Measurements from ENCODE around the gene AUTS2.

GRCh38 chr7:70616821-70617220 lies 1018.5 kb downstream of the AUTS2 start:
- no peak for TF ChIP-seq CTCF (IDR thresholded peaks at IDR 0.05 in 2 of 3, conservative IDR thresholded peaks at IDR 0.05 in 1 of 3; ENCODE audit: control insufficient read depth in 2 of 3, extremely low read depth in 1 of 3, insufficient read depth in 1 of 3, low read depth in 3 of 3, low read length in 3 of 3)
- no peak for TF ChIP-seq SPI1 (IDR thresholded peaks at IDR 0.05; ENCODE audit: borderline replicate concordance, insufficient read depth, low read depth, low read length)
- TF ChIP-seq RFX5 (IDR thresholded peaks at IDR 0.05; ENCODE audit: low read depth, low read length): no peak
- no peak for TF ChIP-seq PBX3 (IDR thresholded peaks at IDR 0.05; ENCODE audit: insufficient replicate concordance, low read depth, low read length)
- no peak for TF ChIP-seq EP300 (IDR thresholded peaks at IDR 0.05; ENCODE audit: borderline replicate concordance in 1 of 2, control insufficient read depth in 1 of 2, low read depth in 2 of 2, low read length in 2 of 2)
- no peak for TF ChIP-seq RBBP5 (conservative IDR thresholded peaks at IDR 0.05)
- no peak for TF ChIP-seq RCOR1 (conservative IDR thresholded peaks at IDR 0.05; ENCODE audit: low read depth, low read length)
- TF ChIP-seq EZH2 (IDR thresholded peaks at IDR 0.05; ENCODE audit: borderline replicate concordance, control insufficient read depth, low read depth, low read length): no peak
- no peak for TF ChIP-seq CBX3 (IDR thresholded peaks at IDR 0.05; ENCODE audit: borderline replicate concordance, low read depth)

Data from GM12878 (cell line).